ENCODE results near the gene URB1. TPM values are rescaled to one million over a fixed set of nuclear protein-coding genes. Genes with fewer than 3 reads are reported as not detected.

Gene URB1, protein sequence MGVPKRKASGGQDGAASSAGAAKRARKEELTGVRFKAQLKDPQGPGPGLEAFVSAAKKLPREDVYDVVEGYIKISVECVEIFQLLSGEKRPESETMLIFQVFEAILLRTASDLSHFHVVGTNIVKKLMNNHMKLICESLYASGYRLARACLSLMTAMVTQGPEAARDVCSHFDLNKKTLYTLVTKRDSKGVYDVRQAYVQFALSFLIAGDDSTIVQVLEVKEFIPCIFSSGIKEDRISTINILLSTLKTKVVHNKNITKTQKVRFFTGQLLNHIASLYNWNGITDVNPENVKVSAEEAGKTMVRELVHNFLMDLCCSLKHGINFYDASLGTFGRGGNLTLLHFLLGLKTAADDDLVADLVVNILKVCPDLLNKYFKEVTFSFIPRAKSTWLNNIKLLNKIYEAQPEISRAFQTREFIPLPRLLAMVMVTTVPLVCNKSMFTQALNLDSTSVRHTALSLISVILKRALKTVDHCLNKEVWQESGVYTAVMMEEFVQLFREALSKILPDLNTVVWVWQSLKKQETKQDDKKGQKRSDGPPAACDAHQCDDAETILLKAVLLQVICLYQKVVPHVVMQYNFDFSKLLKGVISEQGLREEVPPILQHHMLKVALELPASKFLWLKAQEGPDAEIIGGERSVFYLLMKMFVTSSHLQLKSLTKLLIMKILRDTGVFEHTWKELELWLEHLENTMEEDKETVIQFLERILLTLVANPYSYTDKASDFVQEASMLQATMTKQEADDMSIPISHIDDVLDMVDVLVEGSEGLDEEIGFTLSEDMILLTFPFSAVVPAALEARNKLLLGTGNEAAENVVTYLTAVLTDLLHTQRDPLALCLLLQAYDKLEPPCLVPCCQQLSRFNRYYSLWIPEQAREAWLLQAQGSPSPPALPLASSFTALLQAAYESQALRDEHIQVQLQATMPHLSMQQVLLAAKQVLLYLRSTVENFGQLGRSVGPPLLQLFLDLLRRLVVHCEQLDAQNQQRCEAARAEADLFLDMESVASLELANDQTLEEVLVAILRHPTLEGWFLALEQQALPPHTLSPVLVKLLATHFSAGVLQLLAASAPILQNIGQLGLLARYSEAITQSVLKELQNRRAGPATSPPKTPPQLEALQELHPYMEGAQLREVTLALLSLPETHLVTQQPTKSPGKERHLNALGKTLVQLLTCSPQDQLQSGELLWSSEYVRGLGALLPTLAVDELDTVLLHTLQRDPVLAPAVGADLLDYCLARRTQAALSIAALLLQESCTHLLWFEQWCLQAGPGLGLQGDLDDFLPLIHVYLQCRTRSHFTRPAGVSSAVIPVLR (N-terminal part only)
- total RNA-seq (2022; extraction: Qiagen RNA extraction; ENCODE audit: low read depth): 10.9 to 13.4 TPM (median 13.1 TPM) in 5 replicates

DNA sequence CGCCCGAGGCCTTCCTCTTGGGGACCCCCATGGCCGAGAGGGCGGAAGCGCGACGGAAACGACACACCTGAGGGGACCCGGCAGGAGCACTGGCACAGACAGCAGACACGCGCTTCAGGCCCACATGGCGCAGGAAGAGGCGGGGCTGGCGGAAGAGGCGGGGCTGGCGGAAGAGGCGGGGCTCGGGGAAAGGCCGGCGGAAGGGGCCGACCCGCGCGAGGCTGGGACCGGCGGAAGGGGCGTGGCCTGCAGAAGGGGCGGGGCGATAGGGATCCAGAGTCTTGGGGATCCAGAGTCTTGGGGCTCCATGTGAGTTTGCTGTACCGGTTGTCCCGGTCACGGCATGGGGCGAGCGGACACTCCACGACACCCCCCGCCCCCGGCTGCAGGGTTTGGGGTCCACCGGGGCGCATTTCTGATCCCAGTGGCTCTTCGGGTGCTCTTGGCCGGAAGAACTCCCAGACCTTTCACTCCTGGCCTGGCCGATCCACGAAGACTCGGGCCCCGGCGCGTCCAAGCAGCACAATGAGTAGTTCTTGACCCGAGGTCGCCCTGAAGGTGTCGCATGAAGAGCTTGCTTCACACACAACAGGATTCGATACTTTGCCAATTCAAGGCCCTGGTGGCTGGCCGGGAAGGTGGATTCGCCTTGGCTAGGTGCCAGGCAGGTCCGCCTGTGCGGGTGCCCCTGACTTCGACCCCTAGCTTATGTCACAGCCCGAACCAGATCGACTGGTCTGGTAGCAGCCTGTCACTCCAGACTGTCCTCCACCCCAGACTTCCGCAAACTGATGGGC, at the start of gene URB1:
URB1 (minus strand) TSS at position 133 of the 797 bp plus-strand sequence; CDS start at position 31, 102 bp downstream.

DNA sequence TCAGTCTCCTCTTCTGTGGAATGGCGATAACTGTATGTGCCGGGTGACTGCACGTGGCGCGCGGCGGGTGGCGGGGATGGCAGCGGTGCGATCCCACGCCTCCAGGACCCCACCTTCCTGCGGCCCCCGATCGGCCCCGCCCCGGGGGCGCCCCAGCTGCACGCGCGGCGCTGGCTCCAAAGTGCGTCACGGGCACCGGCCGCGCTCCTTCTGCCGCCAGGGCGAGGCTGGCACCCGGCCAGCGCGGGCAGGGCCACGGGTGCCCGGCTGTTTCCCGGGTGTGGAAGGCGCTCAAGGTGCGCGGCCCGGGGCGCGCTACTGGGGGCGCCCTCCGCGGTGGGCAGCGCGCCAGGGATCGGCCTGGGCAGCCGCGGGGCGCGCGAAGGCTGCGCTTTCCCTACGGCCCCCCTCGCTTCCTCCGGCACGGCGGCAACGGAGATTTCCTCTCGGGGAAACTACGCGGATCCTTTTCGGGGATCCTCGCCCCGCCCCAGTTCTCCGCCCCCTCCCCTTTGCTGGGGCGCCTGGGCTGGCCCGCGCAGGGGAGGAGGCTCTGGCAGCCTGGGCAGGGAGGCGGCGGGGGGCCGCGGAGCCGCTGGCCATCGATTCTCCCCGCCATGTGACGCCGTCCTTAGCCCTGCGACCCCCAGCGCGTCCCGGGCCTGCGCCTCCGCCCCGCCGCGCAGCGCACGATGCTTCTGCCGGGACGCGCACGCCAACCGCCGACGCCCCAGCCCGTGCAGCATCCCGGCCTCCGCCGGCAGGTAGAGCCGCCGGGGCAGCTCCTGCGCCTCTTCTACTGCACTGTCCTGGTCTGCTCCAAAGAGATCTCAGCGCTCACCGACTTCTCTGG, 19.6 kb upstream of the URB1 start, which contains the start of gene EVA1C:
EVA1C (plus strand) TSS at position 545 of the 853 bp plus-strand sequence; CDS start at position 693, 148 bp downstream.

DNA sequence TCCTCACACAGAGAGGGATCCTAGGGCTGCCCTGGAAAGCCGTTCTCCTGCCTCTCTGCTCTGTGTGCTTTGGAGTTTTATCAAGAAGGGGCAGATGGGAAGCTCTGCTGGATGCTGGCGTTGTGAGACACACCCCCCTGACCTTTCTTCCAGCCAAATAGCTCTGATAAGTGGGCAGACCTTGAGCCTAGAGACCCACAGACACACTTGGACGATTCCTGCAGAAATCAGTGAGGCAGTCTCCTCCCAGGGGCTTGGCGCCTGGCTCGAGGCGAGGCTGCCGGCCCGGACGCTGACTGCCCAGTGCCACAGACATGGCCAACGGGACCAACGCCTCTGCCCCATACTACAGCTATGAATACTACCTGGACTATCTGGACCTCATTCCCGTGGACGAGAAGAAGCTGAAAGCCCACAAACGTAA, 94.1 kb downstream of the URB1 start, which contains the start of gene MRAP:
MRAP (plus strand) TSS at position 198 of the 424 bp plus-strand sequence; CDS start at position 315, 117 bp downstream.

DNA sequence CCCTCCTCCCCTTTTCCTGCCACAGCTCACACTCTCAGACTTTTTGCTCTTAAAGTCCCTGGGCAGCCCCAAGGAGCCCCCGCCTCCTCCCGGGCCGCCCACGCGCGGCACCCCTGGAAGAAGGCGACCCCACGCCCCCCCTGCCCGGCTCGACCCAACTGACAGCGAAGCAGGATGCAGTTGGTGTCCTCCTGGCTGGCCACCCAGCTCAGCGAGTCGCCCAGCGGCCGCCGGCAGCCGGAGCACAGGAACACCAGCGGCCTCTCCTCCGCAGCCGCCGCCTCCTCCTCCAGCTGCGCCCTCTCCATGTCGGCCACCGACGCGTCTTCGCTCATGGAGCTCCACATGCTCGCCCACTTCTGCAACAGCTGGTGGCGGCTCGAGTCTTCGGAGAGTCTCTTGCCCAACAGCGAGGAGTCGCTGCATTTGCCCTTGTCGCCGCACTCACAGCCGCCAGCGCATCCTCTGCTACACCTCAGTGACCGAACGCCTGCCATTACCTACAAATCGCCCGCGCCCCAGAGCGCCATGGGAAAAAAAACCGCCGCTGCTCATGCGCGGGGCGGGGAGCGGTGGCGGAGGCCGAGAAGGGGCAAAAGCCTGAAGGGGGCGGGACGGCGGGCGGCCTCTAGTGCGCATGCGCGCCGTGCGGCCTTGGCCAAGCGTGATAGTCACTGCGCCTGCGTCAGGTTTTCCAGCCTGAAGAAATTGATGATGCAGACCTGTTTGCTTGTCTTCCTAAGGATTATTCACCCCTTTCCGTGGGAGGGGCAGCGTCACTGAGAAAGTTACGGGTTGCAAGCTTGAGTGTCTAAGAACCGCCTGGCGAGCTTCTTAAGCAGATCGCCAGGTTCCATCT, 114.1 kb downstream of the URB1 start, which contains the start of gene MIS18A:
MIS18A (minus strand) TSS at position 532 of the 859 bp plus-strand sequence; CDS start at position 497, 35 bp downstream.

Other genes starting within 250 kb of the URB1 start
- 14.2 to 16.6 TPM (median 14.8 TPM) in 5 replicates for gene MIS18A, start 114.0 kb downstream of the URB1 start, total RNA-seq (2022; extraction: Qiagen RNA extraction; ENCODE audit: low read depth)
- gene MRAP, start 94.2 kb downstream of the URB1 start, total RNA-seq (2022; extraction: Qiagen RNA extraction; ENCODE audit: low read depth): not detected in 5 replicates
- gene EVA1C, start 19.7 kb upstream of the URB1 start, total RNA-seq (2022; extraction: Qiagen RNA extraction; ENCODE audit: low read depth): 48.6 to 58.1 TPM (median 49.3 TPM) in 5 replicates
- gene TCP10L, start 192.5 kb upstream of the URB1 start, total RNA-seq (2022; extraction: Qiagen RNA extraction; ENCODE audit: low read depth): 0.82 to 1.2 TPM (median 1.1 TPM) in 5 replicates
- 26.8 to 32.6 TPM (median 30.8 TPM) in 5 replicates for gene CFAP298, start 219.4 kb upstream of the URB1 start, total RNA-seq (2022; extraction: Qiagen RNA extraction; ENCODE audit: low read depth)

All from A549 treated with GW870086 at 1 μM for 4 hours (cell line).